HepG2 (cell line): Measurements from ENCODE around the gene DDX20. TPM values are rescaled to one million over a fixed set of nuclear protein-coding genes. Genes with fewer than 3 reads are reported as not detected.

Experiments
- ATAC-seq: fragments of 200-7000 bp; cut with Tn5 transposase; 3 replicates; pipeline ENCODE4 v1.9.1; 2020; ENCODE audit warnings: mild to moderate bottlenecking, moderate library complexity
- BruUV-seq: library from RNA; stranded (reverse); fragments of 400-500 nt; replicated peaks from 2 replicates; lab custom pipeline; 2021; lab: Mats Ljungman, UMichigan
- CTCF ChIA-PET: fragments of 300-600 bp; formaldehyde crosslinking; extraction: SDS; loops from one replicate; lab custom pipeline; 2021; ENCODE audit warnings: low total read pairs, inconsistent platforms, low intra/inter-chr PET ratio; lab: Yijun Ruan, JAX
- POLR2A ChIA-PET: fragments of 350-600 bp; sonication (Branson Sonifier 250); formaldehyde crosslinking; loops from one replicate; lab custom pipeline; 2020; ENCODE audit warnings: antibody characterized with exemption, inconsistent platforms; lab: Yijun Ruan, JAX
- DNase-seq: peaks from one replicate; pipeline ENCODE4 v3.0.0-alpha.2; 2015; ENCODE audit warnings: low spot score
- FAIRE-seq: peaks from 3 replicates; lab custom pipeline; 2011; peaks lifted over from hg19 to GRCh38; lab: Jason Lieb, UNC
- H2AFZ ChIP-seq: one replicate; pipeline ENCODE4 v1.6.1; 2011; ENCODE audit warnings: low read length, inconsistent platforms
- H3K27ac ChIP-seq: fragments of 300-600 bp; 3 replicates; pipeline ENCODE4 v1.8.0; 2011; ENCODE audit warnings: mixed run types, mild to moderate bottlenecking, mixed read lengths, low read length, inconsistent platforms; ENCODE audit not compliant: insufficient read depth; ENCODE audit errors: extremely low read length
- H3K27me3 ChIP-seq, 2 experiments: fragments of 200-600 bp in 1 of 2; 2 replicates in 1 of 2; 3 replicates in 1 of 2; pipeline versions ENCODE4 v1.6.0 to v1.8.0; 2011; ENCODE audit warnings: low read length in 2 of 2, mild to moderate bottlenecking in 2 of 2, moderate library complexity in 2 of 2, inconsistent platforms in 1 of 2; ENCODE audit not compliant: insufficient read depth in 2 of 2, control insufficient read depth in 1 of 2
- H3K36me3 ChIP-seq, 2 experiments: fragments of 200-600 bp in 1 of 2; replicated peaks in 1 of 2; 2 replicates in 1 of 2; 3 replicates in 1 of 2; pipeline versions ENCODE4 v1.5.1 to v1.8.0; 2011; ENCODE audit warnings: low read length in 2 of 2, inconsistent platforms in 1 of 2; ENCODE audit not compliant: insufficient read depth in 2 of 2, control insufficient read depth in 1 of 2
- H3K4me1 ChIP-seq: 2 replicates; pipeline ENCODE4 v1.5.1; 2012; ENCODE audit warnings: low read length, inconsistent platforms; ENCODE audit not compliant: insufficient read depth
- H3K4me2 ChIP-seq: 2 replicates; pipeline ENCODE4 v1.6.0; 2011; ENCODE audit warnings: low read depth, low read length, inconsistent platforms
- H3K4me3 ChIP-seq, 3 experiments: fragments of 200-600 bp in 1 of 3; sonication (generic), shearing (Covaris generic) in 1 of 3; replicated peaks in 1 of 3; 2 replicates each; pipeline ENCODE4 v1.5.1; 2011 to 2016; ENCODE audit warnings: low read length in 3 of 3, inconsistent platforms in 2 of 3, low read depth in 2 of 3, mild to moderate bottlenecking in 2 of 3, control low read depth in 1 of 3, mixed read lengths in 1 of 3; ENCODE audit not compliant: insufficient read depth in 1 of 3
- H3K79me2 ChIP-seq: one replicate; pipeline ENCODE4 v1.6.1; 2011; ENCODE audit warnings: low read length, inconsistent platforms; ENCODE audit not compliant: insufficient read depth
- H3K9ac ChIP-seq: 2 replicates; pipeline ENCODE4 v1.6.0; 2011; ENCODE audit warnings: mild to moderate bottlenecking, low read depth, low read length, inconsistent platforms; ENCODE audit not compliant: insufficient read depth
- H3K9me3 ChIP-seq: 2 replicates; pipeline ENCODE4 v1.5.1; 2012; ENCODE audit warnings: mild to moderate bottlenecking, low read length
- H4K20me1 ChIP-seq: 2 replicates; pipeline ENCODE4 v1.6.0; 2011; ENCODE audit warnings: inconsistent platforms, mild to moderate bottlenecking, low read length, moderate library complexity; ENCODE audit not compliant: insufficient read depth
- HDAC2 ChIP-seq: sonication (generic); formaldehyde crosslinking; IDR thresholded peaks from 2 replicates; pipeline ENCODE4 v1.4.0; 2020; ENCODE audit warnings: missing genetic modification reagents
- HMGXB3 ChIP-seq: sonication (generic); formaldehyde crosslinking; IDR thresholded peaks from 2 replicates; pipeline ENCODE4 v1.4.0; 2020; ENCODE audit warnings: missing genetic modification reagents, borderline replicate concordance
- SSRP1 ChIP-seq: IDR thresholded peaks from 2 replicates; pipeline ENCODE4 v1.6.1; 2016; ENCODE audit warnings: control low read depth
- WGBS: methylation state at CpG from one replicate; pipeline ENCODE4 v1.1.6; 2017; ENCODE audit warnings: low lambda C conversion rate; 5-methylcytosine and 5-hydroxymethylcytosine counted together
- in situ Hi-C: cut with HindIII; loops from 2 replicates; pipeline ENCODE4 v1.10.0; 2017; ENCODE audit warnings: low pct_unique_long_range_greater_than_20kb; ENCODE audit not compliant: extremely low pct_ligation_motif_present
- intact Hi-C: fragments of 100-400 bp; cut with micrococcal nuclease; formaldehyde crosslinking; loops from one replicate; pipeline ENCODE4 v1.10.0; 2022; ENCODE audit not compliant: unreplicated experiment
- polyA plus RNA-seq, 8 experiments: library from polyadenylated mRNA; depleted of rRNA in 3 of 8; stranded (reverse) in 7 of 8; unstranded in 1 of 8; fragments of >200 nt; fragmentation: Illumina TruSeq in 4 of 8; extraction: Trizol in 4 of 8; gene quantifications; 2 replicates each; pipeline versions ENCODE4 v1.2.1 to v1.2.3, GENCODE V29; 2011 to 2016; ENCODE audit warnings: low read depth in 4 of 8, missing spikeins in 1 of 8, mixed read lengths in 1 of 8; ENCODE audit not compliant: insufficient read depth in 1 of 8
- total RNA-seq, 5 experiments: library from RNA; depleted of rRNA; stranded (reverse); fragments of >200 nt; fragmentation: Illumina TruSeq; extraction: Trizol; gene quantifications; 2 replicates each; pipeline ENCODE4 v1.2.3, GENCODE V29; 2016; ENCODE audit warnings: low read depth in 1 of 5
- TF ChIP-seq, protein P1 (sequence below): sonication (generic); formaldehyde crosslinking; IDR thresholded peaks from 2 replicates; pipeline ENCODE4 v1.5.1; 2020; ENCODE audit warnings: mild to moderate bottlenecking, missing genetic modification reagents, moderate library complexity

Gene DDX20
- total and polyA plus RNA-seq, 2 of the 13 experiments (the other 11 are each of a cell fraction or from before 2014, with no cell fraction given), result 4.0 to 14.3 TPM

DNA sequence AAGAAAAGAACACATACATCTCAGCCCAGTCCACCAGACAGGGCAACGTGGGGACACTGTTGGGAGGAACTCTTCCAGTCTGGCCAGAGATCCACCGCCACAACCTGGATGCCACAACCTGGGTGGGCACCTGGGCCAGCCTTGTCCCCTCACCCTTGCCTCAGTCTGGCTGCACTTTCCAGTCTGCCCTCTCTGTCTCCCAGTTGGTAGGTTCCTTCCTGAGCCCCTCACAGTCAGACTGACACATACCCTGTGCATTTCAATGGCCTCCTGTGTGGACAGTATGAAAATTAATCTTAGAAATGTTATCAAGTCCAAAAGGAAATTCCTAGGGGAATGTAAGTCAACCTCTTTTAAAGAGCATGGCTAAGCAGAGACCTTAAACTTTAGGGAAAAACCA is 49.5 kb downstream of the DDX20 start:
- Histone ChIP-seq H3K9ac (no peak overlapping the region), H3K4me1 (no peaks in the 10 kb centered on the region), H3K9me3 (no peaks in the 10 kb centered on the region), H3K4me2 (no peak overlapping the region), H2AFZ (no peak overlapping the region), H3K79me2 (no peaks in the 10 kb centered on the region), H3K27me3 (peaks cover 4 to 35% of the 10 kb centered on the region in 2 experiments), H3K27ac (no peak overlapping the region), H4K20me1 (no peaks in the 10 kb centered on the region), H3K4me3 (no peak overlapping the region), H3K36me3 (no peaks in the 10 kb centered on the region)
- no TSS peak for BruUV-seq
- WGBS, result 39% methylated on average over 2 of the region's 2 CpGs
- DNase-seq (no peak), ATAC-seq (no peak), FAIRE-seq (no peak)
- CTCF ChIA-PET, result no interaction called here
- intact Hi-C loops (no loop called here), in situ Hi-C loops (no loop called here)
- TF ChIP-seq SSRP1 (no peak), HDAC2 (CRISPR knock-in tag) (no peak), HMGXB3 (CRISPR knock-in tag) (no peak)
- TF ChIP-seq, protein P1, sequence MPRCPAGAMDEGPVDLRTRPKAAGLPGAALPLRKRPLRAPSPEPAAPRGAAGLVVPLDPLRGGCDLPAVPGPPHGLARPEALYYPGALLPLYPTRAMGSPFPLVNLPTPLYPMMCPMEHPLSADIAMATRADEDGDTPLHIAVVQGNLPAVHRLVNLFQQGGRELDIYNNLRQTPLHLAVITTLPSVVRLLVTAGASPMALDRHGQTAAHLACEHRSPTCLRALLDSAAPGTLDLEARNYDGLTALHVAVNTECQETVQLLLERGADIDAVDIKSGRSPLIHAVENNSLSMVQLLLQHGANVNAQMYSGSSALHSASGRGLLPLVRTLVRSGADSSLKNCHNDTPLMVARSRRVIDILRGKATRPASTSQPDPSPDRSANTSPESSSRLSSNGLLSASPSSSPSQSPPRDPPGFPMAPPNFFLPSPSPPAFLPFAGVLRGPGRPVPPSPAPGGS (CRISPR knock-in tag), result no peak
- POLR2A ChIA-PET, result no interaction called here
